HG03097 (cell line): ENCODE measurements around the gene RHCE.
"Not testable (repeated sequence)": the region's sequence is repeated elsewhere in the genome, so short reads cannot be mapped to it uniquely, and the experiment has no call there.

Experiments
- ATAC-seq: cut with Tn5 transposase; IDR thresholded peaks from one replicate; pipeline ENCODE4 v1.9.1; 2021; ENCODE audit not compliant: unreplicated experiment, low FRiP score

Gene RHCE

DNA sequence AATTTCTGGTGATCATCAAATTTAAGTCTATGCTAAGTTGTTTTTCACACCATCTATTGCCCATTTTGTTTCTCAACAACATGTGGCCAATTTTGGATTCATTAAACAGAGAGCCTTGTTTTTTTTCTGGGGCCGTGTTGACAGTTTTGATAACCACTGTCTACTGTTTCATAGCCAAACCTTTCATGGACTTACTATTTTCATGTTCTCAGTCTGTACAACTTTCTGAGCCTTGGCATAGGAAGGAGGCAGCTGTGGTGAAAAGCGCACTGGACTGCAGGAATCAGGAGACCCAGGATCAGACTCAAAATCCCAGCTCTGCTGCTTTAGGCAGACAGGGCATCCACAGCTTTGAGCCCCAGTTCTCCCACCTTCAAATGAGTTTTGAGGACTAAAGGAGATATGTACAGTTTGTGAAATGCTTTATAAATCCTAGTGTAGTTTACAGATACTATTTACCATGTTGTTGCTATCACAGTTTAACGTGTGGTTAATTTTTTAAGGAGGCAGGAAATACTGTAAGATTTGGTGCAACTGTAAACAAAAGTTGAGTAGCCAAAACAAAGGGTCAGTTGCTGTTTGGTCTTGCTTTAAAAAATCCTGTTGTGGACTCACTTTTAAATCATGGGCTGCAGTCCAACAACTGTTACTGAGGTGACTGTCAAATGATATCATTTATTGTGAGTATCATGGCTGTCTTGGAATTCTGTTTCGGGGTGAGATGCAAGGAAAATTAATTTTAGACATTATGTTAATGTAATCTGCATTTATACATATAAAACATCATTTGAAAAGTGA is 13.0 kb upstream of the RHCE start:
- ATAC-seq, result no peak

DNA sequence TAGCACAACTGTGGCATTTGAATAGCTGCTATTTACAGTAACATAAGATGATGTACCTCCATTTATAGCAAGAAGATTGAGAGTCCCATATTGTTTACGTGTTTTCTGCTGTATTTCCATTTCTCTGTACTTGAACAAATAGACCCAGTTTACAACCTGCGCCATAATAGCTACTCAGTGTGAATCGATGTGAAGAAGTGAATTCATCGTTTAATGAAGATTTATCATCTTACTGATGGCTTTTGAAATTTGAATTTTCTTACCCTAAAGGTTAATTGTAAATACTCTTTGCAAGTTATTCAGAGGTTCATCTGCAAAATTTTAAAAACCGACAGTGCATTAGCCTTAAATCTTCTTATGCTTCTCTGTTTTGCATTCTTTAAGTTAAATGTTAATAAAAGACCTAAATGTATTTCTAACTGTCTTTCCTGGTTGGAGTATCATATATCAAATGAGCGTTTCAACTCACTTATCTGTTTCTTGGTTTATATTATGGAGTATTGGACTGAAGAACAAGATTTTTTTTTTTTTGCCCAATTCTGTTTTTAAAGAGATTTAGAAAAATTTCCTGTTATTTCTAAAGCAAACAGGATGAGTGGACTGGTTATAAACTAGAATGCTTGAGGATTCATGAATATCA is 12.2 kb upstream of the RHCE start:
- no peak for ATAC-seq

DNA sequence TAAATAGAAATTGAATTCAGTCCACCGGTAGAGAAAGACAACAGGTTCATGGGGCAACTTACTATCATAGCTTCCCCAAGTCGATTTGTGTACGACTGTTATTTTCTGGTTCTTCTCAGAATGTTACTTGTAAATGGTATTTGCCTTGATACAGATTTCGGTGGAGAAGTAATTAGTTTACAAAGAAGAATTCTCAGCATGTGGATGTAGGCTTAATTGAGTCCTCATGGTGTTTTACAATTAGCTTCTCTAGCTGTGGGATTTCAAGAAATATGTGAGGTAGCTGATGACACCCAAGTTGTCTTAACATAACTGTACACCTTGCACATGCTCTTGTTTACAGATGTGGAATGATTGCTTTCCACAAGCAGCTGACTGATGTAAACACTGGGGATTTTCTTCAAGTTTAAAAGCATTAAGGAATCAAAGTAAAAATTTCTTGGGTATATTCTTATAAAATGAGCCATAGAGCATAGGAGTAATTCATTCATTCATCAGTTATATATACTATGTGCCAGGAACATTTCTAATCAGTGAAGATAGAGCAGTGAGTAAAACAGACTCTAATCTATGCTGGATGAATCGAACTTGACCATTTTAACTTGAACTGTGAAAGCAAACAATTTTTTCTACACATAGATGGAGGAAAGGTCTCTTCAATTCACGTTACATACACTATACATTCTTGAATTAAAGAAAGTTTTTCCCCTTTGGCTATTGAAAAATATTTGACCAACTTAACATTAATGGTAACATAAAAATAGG is 11.5 kb upstream of the RHCE start:
- ATAC-seq, result no peak

DNA sequence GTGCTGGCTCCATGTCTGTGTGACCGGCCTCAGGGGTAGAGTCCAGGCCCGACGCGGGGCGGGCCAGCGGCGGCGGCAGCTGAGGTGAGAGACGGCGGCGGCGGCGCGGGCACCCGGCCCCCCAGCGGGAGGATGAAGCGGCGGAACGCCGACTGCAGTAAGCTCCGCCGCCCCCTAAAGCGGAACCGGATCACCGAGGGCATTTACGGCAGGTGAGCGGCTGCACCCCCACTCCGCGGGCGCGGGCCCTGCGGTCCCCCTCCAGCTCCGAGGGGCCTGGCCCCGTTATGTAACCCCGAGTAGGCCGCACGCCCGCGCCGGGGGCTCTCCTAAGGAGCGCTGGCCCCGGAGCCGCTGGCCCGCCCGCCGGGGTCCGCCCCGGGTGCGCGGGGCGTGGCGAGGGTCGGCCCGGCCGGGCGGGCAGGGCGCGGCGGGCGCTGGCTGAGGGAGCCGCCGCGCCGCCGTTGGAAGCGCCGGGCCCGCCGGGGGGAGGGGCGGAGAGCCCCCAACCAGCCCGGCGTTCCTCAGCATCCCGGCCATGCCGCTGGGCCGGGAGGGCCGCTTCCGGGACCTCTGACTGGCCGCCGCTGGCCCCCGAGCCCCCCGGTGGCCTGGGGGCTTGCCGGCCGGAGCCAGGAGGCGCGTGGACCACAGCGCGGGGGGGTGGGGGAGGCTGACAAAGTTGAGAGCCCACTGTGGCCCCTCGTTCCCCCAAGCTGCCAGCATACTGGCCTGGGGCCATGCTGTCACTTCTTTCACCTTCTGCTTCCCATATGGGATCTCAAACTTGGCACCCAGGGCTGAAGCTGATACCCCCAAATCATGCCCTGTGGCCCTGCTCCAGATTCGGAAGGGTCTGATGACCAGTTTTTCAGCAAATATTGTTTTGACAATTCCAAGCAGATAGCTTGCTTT is 10.6 kb upstream of the RHCE start:
- peak; percentile 30 for ATAC-seq

DNA sequence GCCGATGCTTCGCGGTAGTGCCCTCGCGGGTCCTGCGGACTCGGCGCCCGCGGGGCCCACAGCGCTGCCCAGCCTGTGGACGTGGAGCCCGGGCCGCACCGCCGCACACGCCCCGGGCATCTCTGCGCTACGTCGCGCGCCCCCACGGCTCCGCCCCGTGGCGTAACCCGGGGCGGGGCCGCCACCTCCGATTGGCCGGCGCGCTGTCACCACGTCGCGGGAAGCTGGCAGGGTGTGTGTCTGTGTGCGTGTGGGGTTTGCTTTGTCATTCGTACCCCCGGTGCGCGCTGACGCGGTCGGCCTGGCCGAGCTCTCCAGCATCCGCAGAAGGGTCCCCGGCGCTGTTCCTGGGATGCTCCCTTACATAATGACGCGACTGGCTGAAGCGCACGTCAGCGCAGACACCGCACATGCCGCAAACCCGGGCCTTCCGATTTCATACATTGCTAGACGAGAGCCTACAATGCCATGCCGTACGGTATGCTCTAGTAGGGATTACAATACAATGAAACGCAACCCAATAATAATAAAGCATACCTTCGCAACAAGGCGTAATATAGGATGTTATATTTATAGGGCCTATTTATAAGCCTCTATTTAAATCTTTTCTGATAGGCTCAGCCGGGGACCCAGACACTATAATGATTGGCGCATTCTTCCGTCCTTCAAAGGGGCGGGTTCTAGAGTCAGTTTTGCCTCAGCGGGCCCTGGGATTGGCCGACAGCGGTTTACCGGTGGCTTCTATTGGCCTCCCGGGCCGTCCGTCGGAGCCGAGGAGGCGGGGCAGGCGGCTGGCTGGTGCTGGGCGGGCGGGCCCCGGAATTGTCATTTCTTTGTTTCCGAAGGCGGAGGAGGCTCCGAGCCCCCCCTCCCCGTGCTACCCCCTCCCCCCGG is 9.7 kb upstream of the RHCE start, which contains the start of gene MACO1:
Gene MACO1 (plus strand): TSS at position 825 of the 894 bp plus-strand sequence. CDS start 202 bp downstream, outside the sequence.
- ATAC-seq, result peak; percentile 83

DNA sequence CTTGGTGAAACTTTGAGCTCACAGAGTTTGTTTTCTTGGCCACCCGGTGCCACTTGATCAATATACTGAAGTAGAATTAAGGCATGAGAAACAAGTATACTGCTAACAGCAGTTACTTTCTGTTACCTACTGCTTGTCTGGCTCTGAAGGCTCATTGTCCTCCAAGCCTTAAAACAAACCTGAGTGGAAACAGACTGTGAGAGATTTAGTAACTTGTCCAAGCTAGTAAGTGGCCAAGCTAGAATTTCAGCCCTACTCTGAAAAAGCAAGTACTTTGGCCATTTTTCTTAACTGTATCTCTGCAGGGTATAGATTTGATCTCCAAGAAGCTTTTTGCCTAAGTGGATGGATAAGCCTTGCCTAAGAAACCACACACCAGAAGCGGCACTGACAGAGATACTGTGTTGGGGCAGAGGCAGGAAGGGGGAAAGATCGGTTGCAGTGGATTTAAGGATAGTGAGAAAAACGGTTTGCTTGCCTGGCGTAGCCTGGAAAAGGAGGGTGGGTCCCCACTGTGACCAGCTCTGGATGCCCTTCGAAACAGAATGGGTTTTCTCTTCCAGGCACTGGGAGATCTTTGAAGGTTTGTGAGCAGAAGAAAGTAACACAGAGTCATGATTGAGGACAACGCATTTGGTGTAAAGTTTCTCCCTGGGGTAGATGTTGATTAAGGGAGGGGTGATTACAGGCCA is 8.0 kb upstream of the RHCE start:
- no peak for ATAC-seq

DNA sequence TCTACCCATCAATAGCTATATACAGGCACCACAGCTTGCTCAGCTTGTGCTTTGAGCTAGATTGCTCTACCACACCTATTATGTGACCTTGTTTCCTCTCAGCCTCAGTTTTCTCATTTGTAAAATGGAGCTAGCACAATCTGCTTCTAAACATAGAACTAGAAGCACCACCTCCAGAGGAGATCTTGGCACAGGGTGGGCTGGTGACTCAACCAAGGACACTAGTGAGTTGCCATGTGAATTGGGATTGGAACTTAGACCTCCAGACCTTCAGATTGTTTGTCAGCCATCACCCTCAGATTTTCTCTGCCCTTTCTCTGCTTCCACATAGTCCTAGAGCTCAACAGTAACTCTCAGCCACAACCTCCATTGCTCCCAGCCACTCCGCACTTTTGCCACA is 7.1 kb upstream of the RHCE start:
- ATAC-seq, result no peak

DNA sequence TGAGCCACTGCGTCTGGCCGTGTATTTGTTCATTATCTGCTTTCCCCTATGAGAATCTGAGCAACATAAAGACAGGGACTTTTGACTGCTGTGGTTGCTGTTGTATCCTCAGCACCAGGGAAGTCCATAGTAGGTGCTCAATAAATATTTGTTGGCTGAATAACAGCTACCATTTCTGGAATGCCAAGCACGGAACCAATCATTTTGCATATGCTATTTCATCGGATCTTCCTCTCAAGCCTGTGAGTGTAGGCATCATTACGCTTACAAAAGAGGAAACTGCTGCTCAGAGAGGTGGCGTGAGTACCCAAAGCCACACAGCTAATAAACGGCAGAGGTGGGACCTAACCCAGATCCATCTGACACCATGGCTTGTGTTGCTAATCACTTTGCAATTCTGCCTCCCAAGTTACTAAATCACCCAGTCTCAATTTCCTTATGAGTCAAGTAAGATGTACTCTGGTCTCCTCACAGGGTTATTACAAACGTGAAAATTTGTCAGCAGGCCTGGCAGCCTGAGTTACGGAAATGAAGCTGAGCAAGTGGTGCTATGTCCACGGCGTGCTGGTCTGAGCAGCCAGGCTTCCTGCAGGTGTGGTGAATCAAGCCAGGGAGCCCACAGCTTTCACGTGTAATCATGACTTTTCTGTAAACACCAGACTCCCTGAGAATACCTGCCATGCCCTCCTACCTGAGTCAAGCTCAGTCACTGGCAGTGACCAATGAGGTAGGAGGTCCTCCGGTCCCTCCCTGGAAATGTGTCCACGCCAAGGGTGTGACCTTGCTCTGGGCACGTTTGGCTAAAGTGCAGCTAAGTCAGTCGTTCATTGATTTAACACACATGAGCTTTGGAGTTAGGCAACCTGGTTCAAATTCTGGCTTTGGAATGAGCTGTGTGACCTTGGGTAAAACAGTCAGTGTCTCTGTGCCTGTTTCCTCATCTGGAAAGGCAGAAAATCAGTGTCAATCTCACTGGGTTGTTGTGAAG is 4.8 kb upstream of the RHCE start:
- no peak for ATAC-seq

DNA sequence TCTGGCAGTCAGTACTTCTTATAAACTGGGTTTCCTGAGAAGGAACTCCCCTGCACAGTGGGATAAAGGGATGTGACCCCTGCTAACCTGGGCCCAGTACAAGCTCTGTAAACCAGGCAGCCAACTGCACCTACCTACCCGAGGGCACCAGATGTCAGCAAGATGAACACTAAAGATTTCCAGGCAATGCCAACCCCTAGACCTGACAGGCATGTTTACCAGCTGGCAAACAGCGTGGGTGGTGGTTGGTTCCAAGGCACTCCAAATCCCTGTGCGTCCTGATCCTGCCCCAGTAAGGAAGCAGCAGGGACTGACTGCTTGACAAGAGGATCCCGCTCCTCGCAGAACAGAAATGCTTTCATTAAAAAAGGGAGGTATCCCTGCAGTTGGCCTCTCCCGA is 2.6 kb upstream of the RHCE start:
- ATAC-seq, result not testable (repeated sequence)

DNA sequence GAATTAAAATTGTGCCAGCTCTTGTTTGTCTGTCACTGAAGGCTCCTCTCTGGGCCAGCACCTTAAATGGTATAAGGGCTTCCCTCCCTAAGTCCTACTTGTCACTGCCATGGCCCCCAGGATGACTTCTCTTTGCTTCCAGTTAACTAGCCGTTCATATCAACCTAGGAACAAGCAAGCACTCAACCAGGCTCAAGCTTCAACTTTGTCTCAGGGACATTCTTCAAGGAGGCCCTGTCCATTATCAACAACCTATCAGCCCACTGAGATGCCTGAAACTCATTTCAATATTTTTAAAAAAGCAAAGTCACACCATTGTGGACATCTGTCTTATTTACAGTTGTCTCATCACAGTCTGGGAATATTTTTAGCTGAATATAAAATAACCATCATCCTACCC is 1.3 kb downstream of the RHCE start:
- not testable (repeated sequence) for ATAC-seq

DNA sequence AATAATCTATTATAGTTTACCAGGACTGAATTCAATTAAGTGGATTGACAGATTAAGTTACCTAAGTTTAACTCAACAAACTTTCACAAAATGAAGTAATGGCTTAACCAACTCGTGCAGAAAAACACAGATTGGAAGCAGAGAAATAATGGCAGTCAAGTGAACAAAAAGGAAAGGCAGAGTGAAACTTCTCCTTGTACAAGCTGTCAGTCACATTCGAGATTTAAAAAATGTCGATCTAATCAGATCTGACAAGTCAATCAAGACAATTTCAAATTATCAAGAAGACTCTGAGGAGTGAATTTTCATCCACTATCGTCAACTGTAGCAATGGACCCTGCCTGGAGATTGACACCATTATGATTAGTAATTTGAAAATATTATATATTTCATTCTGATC is 3.3 kb downstream of the RHCE start:
- ATAC-seq, result not testable (repeated sequence)

DNA sequence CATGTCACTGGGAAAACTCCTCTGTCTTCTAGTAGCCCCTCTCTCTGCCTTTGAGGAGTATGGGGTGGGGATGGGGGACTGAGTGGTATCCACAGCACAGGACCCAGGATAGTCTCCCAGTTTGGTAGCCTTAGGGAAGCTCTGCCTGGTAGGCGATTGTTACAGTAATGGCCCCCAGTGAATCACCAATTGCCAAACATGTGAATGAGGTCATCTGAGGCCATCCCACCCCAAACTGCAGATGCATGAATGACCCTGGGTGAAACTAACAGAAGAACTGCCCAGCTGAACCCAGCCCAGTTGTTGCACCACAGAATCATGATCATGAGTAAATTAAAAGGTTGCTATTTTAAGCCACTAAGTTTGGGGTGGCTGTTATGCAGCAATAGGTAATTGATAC is 6.0 kb downstream of the RHCE start:
- ATAC-seq, result not testable (repeated sequence)

DNA sequence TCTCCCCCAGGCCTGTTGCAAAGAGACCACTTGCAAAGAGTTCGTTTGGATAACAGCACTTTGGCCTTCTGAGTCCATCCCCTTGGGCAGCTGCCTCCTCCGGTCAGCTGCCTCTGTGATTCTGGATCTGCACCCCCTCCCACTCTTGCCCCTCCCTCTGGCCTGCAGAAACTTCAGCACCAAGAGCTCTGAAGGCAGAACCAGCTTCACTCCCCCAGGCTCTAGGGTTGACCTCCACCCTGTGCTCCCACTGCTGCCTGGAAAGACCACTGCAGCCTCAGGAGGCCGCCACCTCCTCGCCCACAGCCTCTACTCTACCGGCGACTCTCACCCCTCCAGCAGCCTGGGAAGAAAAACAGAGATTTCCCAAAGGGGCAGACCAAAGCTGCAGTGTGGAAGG is 6.5 kb downstream of the RHCE start:
- not testable (repeated sequence) for ATAC-seq

DNA sequence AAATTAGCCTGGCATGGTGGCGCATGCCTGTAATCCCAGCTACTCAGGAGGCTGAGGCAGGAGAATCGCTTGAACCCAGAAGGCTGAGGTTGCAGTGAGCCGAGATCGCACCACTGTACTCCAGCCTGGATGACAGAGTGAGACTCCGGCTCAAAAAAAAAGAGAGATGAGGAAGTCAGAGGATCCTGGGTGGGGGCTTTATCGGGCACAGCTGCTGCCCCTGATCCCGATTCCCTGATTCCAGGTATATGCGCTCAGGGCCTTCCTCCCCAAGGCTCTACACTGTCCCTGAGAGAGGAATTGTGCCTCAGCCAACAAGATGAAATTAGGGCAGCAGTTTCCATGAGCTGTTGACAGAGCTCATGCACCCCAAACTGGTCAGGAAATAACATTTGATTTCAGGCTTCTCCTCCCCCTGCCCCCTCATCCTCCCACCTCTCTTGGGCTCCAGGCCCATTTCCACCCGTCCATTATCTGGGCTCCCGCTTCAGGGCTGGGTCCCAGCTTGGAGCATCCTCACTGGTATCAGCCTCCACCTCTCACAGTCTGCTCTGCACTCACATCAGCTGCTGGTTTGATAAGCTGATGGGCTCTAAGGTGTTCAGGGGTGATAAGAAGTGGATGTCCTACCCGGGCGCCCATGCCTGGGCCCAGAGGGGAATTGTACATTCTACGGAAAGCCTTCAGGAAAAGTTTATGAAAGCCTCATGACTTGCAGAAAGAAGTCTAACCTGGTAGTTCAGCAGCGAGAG is 7.6 kb downstream of the RHCE start:
- ATAC-seq, result not testable (repeated sequence)

DNA sequence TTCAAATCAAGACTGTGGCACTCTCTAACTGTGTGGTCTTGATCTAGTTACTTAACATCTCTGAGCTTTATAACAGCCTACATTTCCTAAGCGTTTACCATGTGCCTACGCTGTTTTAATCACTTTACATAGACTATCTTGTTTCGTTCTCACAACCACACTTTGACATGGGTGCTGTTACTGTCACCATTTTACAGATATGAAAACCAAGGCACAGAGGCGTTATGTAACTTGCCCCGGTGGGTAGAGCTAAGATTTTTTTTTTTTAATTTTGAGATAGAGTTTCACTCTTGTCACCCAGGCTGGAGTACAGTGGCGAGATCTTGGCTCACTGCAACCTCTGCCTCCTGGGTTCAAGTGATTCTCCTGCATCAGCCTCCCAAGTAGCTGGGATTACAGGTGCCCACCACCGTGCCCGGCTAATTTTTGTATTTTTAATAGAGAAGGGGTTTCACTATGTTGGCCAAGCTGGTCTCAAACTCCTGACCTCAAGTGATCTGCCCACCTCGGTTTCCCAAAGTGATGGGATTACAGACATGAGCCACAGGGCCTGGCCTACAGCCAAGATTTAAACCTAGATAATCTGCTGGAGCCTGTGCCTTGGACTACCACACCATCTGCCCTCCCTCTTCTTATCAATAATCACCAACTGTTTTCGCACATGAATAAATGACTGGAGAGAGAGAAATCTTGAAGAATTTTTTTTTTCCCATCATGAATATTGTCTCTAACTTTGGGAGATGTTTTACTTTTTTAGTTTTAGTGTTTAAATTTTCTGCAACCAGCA is 10.8 kb downstream of the RHCE start:
- not testable (repeated sequence) for ATAC-seq

DNA sequence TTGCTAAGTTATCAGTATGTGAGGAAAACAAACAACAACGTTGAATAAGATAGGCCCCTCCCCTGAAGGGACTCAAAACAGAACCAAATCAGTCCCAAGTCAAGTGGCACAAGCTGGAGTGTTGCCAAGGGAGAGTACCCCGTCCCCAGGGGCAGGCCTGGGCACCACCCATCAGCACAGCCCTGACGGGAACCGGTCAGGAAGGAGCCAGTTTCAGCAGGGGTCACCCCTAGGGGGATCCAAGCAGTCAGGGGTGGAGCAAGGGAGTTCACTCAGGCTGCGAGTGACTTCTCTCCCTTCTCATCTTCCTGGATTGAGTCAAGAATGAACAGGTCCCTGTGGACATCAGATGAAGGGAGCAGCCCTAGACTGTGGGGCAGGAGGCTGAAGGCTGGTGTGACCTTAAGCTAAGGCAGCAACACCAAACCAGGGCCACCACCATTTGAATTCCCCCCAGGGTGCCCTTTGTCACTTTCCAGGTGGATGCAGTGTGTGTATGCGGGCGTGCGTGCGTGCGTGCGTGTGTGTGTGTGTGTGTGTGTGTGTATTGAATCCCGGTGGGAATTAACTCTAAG is 14.8 kb downstream of the RHCE start:
- ATAC-seq, result not testable (repeated sequence)
